ENCODE data around the gene NR2F1-AS1.
"Not testable (repeated sequence)": the region's sequence is repeated elsewhere in the genome, so short reads cannot be mapped to it uniquely, and the experiment has no call there.

The NR2F1-AS1 gene

GRCh38 chr5:93423300-93423699 is 157.7 kb downstream of the NR2F1-AS1 start:
- DNase-seq: no peak

- no peak for DNase-seq
These were observed 158.3 kb downstream of the NR2F1-AS1 start for GRCh38 chr5:93422652-93423280.

GRCh38 chr5:93421987-93422401 is 159.0 kb downstream of the NR2F1-AS1 start:
- no peak for DNase-seq

GRCh38 chr5:93421468-93421867 is 159.6 kb downstream of the NR2F1-AS1 start:
- no peak for DNase-seq

- DNase-seq: no peak
These were observed 163.5 kb downstream of the NR2F1-AS1 start for GRCh38 chr5:93417490-93417889.

- DNase-seq: no peak
These were observed 165.2 kb downstream of the NR2F1-AS1 start for GRCh38 chr5:93415819-93416218.

- no peak for DNase-seq
These were observed 169.3 kb downstream of the NR2F1-AS1 start for GRCh38 chr5:93411716-93412115.

- no peak for DNase-seq
These were observed 171.3 kb downstream of the NR2F1-AS1 start for GRCh38 chr5:93409691-93410090.

GRCh38 chr5:93407454-93407853 is 173.6 kb downstream of the NR2F1-AS1 start:
- no peak for DNase-seq

GRCh38 chr5:93406971-93407401 is 174.0 kb downstream of the NR2F1-AS1 start:
- DNase-seq: no peak

- no peak for DNase-seq
These were observed 176.8 kb downstream of the NR2F1-AS1 start for GRCh38 chr5:93404246-93404645.

- no peak for DNase-seq
These were observed 177.7 kb downstream of the NR2F1-AS1 start for GRCh38 chr5:93403141-93403928.

- no peak for DNase-seq
These were observed 178.6 kb downstream of the NR2F1-AS1 start for GRCh38 chr5:93402451-93402850.

- no peak for DNase-seq
These were observed 179.3 kb downstream of the NR2F1-AS1 start for GRCh38 chr5:93401634-93402213.

GRCh38 chr5:93399675-93400074 is 181.3 kb downstream of the NR2F1-AS1 start:
- no peak for DNase-seq

- no peak for DNase-seq
These were observed 185.0 kb downstream of the NR2F1-AS1 start for GRCh38 chr5:93395971-93396379.

- no peak for DNase-seq
These were observed 186.0 kb downstream of the NR2F1-AS1 start for GRCh38 chr5:93395010-93395409.

GRCh38 chr5:93394301-93394700 is 186.7 kb downstream of the NR2F1-AS1 start:
- no peak for DNase-seq

GRCh38 chr5:93391169-93391568 is 189.8 kb downstream of the NR2F1-AS1 start:
- DNase-seq: not testable (repeated sequence)

- DNase-seq: no peak
These were observed 195.4 kb downstream of the NR2F1-AS1 start for GRCh38 chr5:93385655-93386054.

GRCh38 chr5:93384995-93385394 is 196.0 kb downstream of the NR2F1-AS1 start:
- DNase-seq: no peak

- no peak for DNase-seq
These were observed 197.0 kb downstream of the NR2F1-AS1 start for GRCh38 chr5:93384026-93384425.

GRCh38 chr5:93382188-93382825 is 198.7 kb downstream of the NR2F1-AS1 start:
- no peak for DNase-seq

- no peak for DNase-seq
These were observed 200.0 kb downstream of the NR2F1-AS1 start for GRCh38 chr5:93381057-93381456.
